Activated CD4-positive, alpha-beta T cell treated with anti-CD3 and anti-CD28 coated beads for 36 hours (primary cell): ENCODE data around the gene TAS2R41. TPM values are rescaled to one million over a fixed set of nuclear protein-coding genes. Genes with fewer than 3 reads are reported as not detected.

Experiments
- ATAC-seq: fragments of 200-7000 bp; cut with Tn5 transposase; one replicate; pipeline ENCODE4 v1.10.0; 2021; ENCODE audit warnings: mild to moderate bottlenecking, moderate library complexity
- CTCF ChIA-PET: fragments of 350-600 bp; sonication (Branson Sonifier 250); formaldehyde crosslinking; loops from one replicate; lab custom pipeline; 2021; ENCODE audit warnings: antibody characterized with exemption; lab: Charles Lee
- POLR2A ChIA-PET: fragments of 350-600 bp; sonication (Branson Sonifier 250); formaldehyde crosslinking; loops from one replicate; lab custom pipeline; 2021; ENCODE audit warnings: antibody characterized with exemption, inconsistent platforms; lab: Charles Lee
- DNase-seq: peaks from one replicate; pipeline ENCODE4 v3.0.0-alpha.2; 2020
- H3K27ac Mint-ChIP-seq: one replicate; pipeline ENCODE4 v1.8.0; 2021; ENCODE audit warnings: mixed read lengths
- H3K27me3 Mint-ChIP-seq: one replicate; pipeline ENCODE4 v1.8.0; 2021; ENCODE audit warnings: mixed read lengths
- H3K36me3 Mint-ChIP-seq: one replicate; pipeline ENCODE4 v1.8.0; 2021; ENCODE audit warnings: low read depth, mixed read lengths
- H3K4me1 Mint-ChIP-seq: one replicate; pipeline ENCODE4 v1.8.0; 2021; ENCODE audit warnings: mixed read lengths
- H3K4me3 Mint-ChIP-seq: one replicate; pipeline ENCODE4 v1.8.0; 2021; ENCODE audit warnings: mild to moderate bottlenecking, moderate library complexity, mixed read lengths
- H3K9me3 Mint-ChIP-seq: one replicate; pipeline ENCODE4 v1.8.0; 2021; ENCODE audit warnings: low read depth, mixed read lengths
- intact Hi-C, 2 experiments: fragments of 100-400 bp; cut with DNase I in 1 of 2; cut with micrococcal nuclease in 1 of 2; formaldehyde crosslinking; loops; one replicate each; pipeline versions ENCODE4 v1.14.2 to v1.15.1; 2022 to 2024; cut with DNase I, micrococcal nuclease
- total RNA-seq, 2 experiments: library from RNA; stranded (reverse); gene quantifications; one replicate each; pipeline ENCODE4 v1.2.3, GENCODE V29; 2021

TAS2R41 gene
- total RNA-seq, 2 experiments from 2014 or later = not detected

DNA sequence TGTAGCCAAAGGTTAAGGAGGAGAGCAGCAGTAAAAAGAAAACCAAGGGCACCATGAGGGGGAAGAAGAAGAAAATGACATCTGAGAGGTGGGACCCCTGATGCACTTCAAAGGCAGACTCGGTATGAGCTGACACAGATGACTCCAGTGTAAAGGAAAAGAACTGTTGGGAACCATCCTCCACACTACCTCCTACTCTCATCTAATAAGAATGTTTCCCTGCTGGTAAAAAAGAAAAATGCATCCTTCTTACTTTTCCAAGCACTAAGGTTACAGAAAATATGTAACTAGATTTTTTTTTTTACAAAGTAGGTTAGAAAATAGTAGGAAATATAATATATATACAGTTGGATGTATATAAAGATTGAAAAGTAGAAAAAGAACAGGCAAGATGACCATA lies 16.9 kb downstream of the TAS2R41 start:
- Mint-ChIP-seq H3K36me3 (peaks cover 6% of the 10 kb centered on the region), H3K27me3 (no peaks in the 10 kb centered on the region), H3K4me3 (no peak overlapping the region), H3K9me3 (no peaks in the 10 kb centered on the region), H3K4me1 (peaks cover 27% of the 10 kb centered on the region), H3K27ac (no peak overlapping the region)
- ChIA-PET CTCF (interaction anchor here (0.6 to 0.7 kb wide), 2 partner anchors 149 to 1341 kb away, joined by 3 to 5 read pairs; no protein-coding TSS in a partner anchor), POLR2A (no interaction called here)
- DNase-seq (no peak), ATAC-seq (no peak)
- intact Hi-C loops = loop anchor here in 1 of 2 experiments (5.0 kb wide), 1 partner anchor 252 kb away; no protein-coding TSS in a partner anchor

- Mint-ChIP-seq H3K4me3 (no peak overlapping the region), H3K27ac (peak overlapping the region; percentile 21), H3K27me3 (no peaks in the 10 kb centered on the region), H3K9me3 (no peaks in the 10 kb centered on the region), H3K4me1 (peaks cover 27% of the 10 kb centered on the region), H3K36me3 (peaks cover 6% of the 10 kb centered on the region)
- ChIA-PET POLR2A (no interaction called here), CTCF (no interaction called here)
- no peak for DNase-seq
- intact Hi-C loops = no loop called here
- ATAC-seq = no peak
Measured at GRCh38 chr7:143495851-143496250, 18.2 kb downstream of the TAS2R41 start.

- CTCF ChIA-PET = no interaction called here
- no peaks in the 10 kb centered on the region for H3K27me3 Mint-ChIP-seq
- peak overlapping the region; percentile 21 for H3K27ac Mint-ChIP-seq
- H3K9me3 Mint-ChIP-seq = no peaks in the 10 kb centered on the region
- peaks cover 27% of the 10 kb centered on the region for H3K4me1 Mint-ChIP-seq
- no peak for DNase-seq
- no peak for ATAC-seq
- intact Hi-C loops = no loop called here
- H3K4me3 Mint-ChIP-seq = no peak overlapping the region
- POLR2A ChIA-PET = no interaction called here
- H3K36me3 Mint-ChIP-seq = peaks cover 6% of the 10 kb centered on the region
Measured at GRCh38 chr7:143496263-143496662, 18.6 kb downstream of the TAS2R41 start.

DNA sequence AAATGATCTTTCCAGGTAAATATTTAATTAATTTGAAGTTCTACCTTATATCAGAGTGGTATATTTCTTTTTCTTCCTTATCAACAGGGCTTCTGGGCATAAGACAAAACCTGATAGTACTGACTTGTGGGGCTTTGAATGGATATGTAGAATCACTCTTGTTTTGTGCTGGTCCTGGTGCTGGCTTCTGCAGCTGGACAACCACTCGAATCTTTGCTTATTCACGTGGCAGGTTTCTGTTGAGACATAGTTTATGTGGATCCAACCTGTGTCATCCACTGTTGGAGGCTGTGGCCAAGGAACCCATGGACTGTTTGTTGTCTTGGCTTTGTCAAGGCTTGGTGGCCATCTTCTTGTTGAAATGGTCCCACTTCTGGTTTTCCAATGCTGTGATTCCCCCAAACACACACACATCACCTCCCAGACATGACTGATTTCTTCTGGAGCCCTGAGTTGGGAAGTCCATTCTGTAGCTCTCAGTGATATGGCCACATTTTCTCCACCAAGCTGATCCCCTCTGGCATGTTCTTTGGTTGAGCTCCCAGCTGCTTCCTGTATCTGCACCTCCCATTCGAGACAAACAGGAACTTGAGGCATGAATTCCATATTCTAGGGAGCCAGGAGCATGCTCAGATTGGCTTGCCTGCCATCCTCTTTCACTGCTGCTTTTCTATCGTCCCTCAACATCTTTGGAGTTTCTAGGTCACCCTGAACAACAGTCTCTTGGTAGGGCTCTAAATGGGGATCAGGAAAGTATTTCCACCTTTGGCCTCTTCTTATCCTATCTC lies 19.5 kb downstream of the TAS2R41 start:
- no peak for ATAC-seq
- no peak overlapping the region for H3K27ac Mint-ChIP-seq
- peaks cover 6% of the 10 kb centered on the region for H3K36me3 Mint-ChIP-seq
- H3K4me3 Mint-ChIP-seq = no peak overlapping the region
- H3K27me3 Mint-ChIP-seq = no peaks in the 10 kb centered on the region
- intact Hi-C loops = no loop called here
- H3K4me1 Mint-ChIP-seq = peaks cover 22% of the 10 kb centered on the region
- ChIA-PET POLR2A (no interaction called here), CTCF (no interaction called here)
- DNase-seq = no peak
- no peaks in the 10 kb centered on the region for H3K9me3 Mint-ChIP-seq

GRCh38 chr7:143499246-143499645 lies 21.6 kb downstream of the TAS2R41 start:
- Mint-ChIP-seq H3K9me3 (no peaks in the 10 kb centered on the region), H3K27ac (no peak overlapping the region), H3K27me3 (no peaks in the 10 kb centered on the region), H3K36me3 (peaks cover 6% of the 10 kb centered on the region), H3K4me1 (peaks cover 3% of the 10 kb centered on the region), H3K4me3 (no peak overlapping the region)
- DNase-seq = no peak
- intact Hi-C loops = no loop called here
- POLR2A ChIA-PET = no interaction called here
- CTCF ChIA-PET = interaction anchor here (1.2 kb wide), 1 partner anchor 15 kb away, joined by 5 read pairs; no protein-coding TSS in a partner anchor
- no peak for ATAC-seq

DNA sequence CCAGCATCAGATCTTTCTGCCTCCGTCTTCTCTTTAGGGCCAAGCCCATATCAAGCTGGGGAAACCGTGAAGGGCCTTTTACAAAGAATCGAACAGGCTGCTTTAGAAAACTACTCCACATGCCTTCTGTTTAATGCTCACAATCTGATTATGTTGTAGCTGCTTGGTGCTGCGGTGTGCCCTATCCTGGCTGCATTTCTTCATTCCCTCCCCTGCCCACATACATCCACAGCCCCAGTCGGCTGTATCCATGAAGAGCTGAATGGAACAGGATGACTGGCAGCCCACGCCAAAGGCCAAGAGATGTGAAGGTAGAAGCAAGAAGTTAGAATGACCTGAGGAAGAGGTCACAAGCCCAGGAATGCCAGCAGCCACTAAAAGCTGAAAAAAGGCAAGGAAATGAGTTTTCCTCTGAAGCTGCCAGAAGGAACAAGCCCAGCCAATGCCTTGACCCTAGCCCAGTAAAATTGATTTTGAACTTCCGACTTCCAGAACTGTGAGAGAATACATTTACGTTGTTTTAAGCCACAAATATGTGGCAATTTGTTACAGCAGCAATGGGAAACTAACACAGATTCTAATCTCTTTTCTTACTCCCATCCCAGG lies 22.2 kb downstream of the TAS2R41 start:
- Mint-ChIP-seq H3K36me3 (peaks cover 5% of the 10 kb centered on the region), H3K27me3 (no peaks in the 10 kb centered on the region), H3K4me3 (no peak overlapping the region), H3K9me3 (no peaks in the 10 kb centered on the region), H3K4me1 (no peaks in the 10 kb centered on the region), H3K27ac (no peak overlapping the region)
- intact Hi-C loops = no loop called here
- CTCF ChIA-PET = interaction anchor here (1.2 kb wide), 1 partner anchor 15 kb away, joined by 5 read pairs; no protein-coding TSS in a partner anchor
- ATAC-seq (no peak), DNase-seq (no peak)
- POLR2A ChIA-PET = no interaction called here

- DNase-seq = no peak
- peaks cover 4% of the 10 kb centered on the region for H3K9me3 Mint-ChIP-seq
- H3K27me3 Mint-ChIP-seq = no peaks in the 10 kb centered on the region
Measured at GRCh38 chr7:143503261-143503660, 25.6 kb downstream of the TAS2R41 start.

GRCh38 chr7:143504215-143504936 lies 26.7 kb downstream of the TAS2R41 start:
- H3K9me3 Mint-ChIP-seq = peaks cover 4% of the 10 kb centered on the region
- ATAC-seq (no peak), DNase-seq (no peak)
- intact Hi-C loops = no loop called here
- H3K27ac Mint-ChIP-seq = no peak overlapping the region
- ChIA-PET POLR2A (no interaction called here), CTCF (interaction anchor here (1.0 to 1.6 kb wide), 2 partner anchors 12 to 23 kb away, joined by 3 to 4 read pairs; no protein-coding TSS in a partner anchor)
- H3K4me3 Mint-ChIP-seq = no peak overlapping the region
- H3K36me3 Mint-ChIP-seq = peaks cover 5% of the 10 kb centered on the region
- peaks cover 23% of the 10 kb centered on the region for H3K4me1 Mint-ChIP-seq
- no peaks in the 10 kb centered on the region for H3K27me3 Mint-ChIP-seq

More at GRCh38 chr7:143503261-143503660, 25.6 kb downstream of the TAS2R41 start:
- ChIA-PET POLR2A (no interaction called here), CTCF (no interaction called here)
- H3K27ac Mint-ChIP-seq = no peak overlapping the region
- intact Hi-C loops = no loop called here
- H3K4me1 Mint-ChIP-seq = peaks cover 23% of the 10 kb centered on the region
- peaks cover 5% of the 10 kb centered on the region for H3K36me3 Mint-ChIP-seq
- no peak for ATAC-seq
- no peak overlapping the region for H3K4me3 Mint-ChIP-seq

- POLR2A ChIA-PET = no interaction called here
- no peaks in the 10 kb centered on the region for H3K27me3 Mint-ChIP-seq
- H3K27ac Mint-ChIP-seq = no peak overlapping the region
- no peak for ATAC-seq
- peaks cover 23% of the 10 kb centered on the region for H3K4me1 Mint-ChIP-seq
- H3K4me3 Mint-ChIP-seq = no peak overlapping the region
- DNase-seq = no peak
- intact Hi-C loops = loop anchor here in 1 of 2 experiments (5.0 kb wide), 1 partner anchor 263 kb away; no protein-coding TSS in a partner anchor
- CTCF ChIA-PET = interaction anchor here (1.0 to 1.6 kb wide), 2 partner anchors 12 to 24 kb away, joined by 3 to 4 read pairs; no protein-coding TSS in a partner anchor
- peaks cover 4% of the 10 kb centered on the region for H3K9me3 Mint-ChIP-seq
- peaks cover 5% of the 10 kb centered on the region for H3K36me3 Mint-ChIP-seq
Measured at GRCh38 chr7:143504937-143505297, 27.2 kb downstream of the TAS2R41 start.

DNA sequence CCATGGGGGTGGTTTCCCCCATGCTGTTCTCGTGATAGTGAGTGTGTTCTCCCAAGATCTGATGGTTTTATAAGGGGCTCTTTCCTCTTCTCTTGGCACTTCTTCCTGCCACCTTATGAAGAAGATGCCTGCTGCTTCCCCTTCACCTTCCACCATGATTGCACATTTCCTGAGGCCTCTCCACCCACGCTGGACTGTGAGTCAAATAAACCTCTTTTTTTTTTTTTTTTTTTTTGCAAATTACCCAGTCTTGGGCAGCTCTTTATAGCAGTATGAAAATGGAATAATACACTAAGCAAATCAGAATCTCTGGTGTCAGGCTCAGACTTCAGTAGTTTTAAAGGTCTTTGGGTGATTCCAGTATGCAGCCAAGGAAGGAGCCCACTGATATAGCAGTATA lies 28.2 kb downstream of the TAS2R41 start:
- ATAC-seq (peak; percentile 63), DNase-seq (peak; percentile 41)
- Mint-ChIP-seq H3K36me3 (peaks cover 5% of the 10 kb centered on the region), H3K27me3 (no peaks in the 10 kb centered on the region), H3K4me3 (no peak overlapping the region), H3K9me3 (peaks cover 4% of the 10 kb centered on the region), H3K4me1 (peaks cover 23% of the 10 kb centered on the region), H3K27ac (no peak overlapping the region)
- CTCF ChIA-PET = interaction anchor here (1.6 kb wide), 1 partner anchor 25 kb away, joined by 3 read pairs; no protein-coding TSS in a partner anchor
- intact Hi-C loops = loop anchor here in 1 of 2 experiments (5.0 kb wide), 1 partner anchor 264 kb away; no protein-coding TSS in a partner anchor
- POLR2A ChIA-PET = no interaction called here

- POLR2A ChIA-PET = no interaction called here
- Mint-ChIP-seq H3K4me3 (no peak overlapping the region), H3K36me3 (peaks cover 5% of the 10 kb centered on the region), H3K27me3 (no peaks in the 10 kb centered on the region), H3K9me3 (peaks cover 4% of the 10 kb centered on the region), H3K27ac (peak overlapping the region; percentile 52), H3K4me1 (peaks cover 23% of the 10 kb centered on the region)
- ATAC-seq (peak; percentile 45), DNase-seq (peak; percentile 11)
- intact Hi-C loops = loop anchor here in 1 of 2 experiments (5.0 kb wide), 1 partner anchor 265 kb away; no protein-coding TSS in a partner anchor
- CTCF ChIA-PET = interaction anchor here (1.1 kb wide), 1 partner anchor 26 kb away, joined by 3 read pairs; no protein-coding TSS in a partner anchor
Measured at GRCh38 chr7:143507094-143507518, 29.4 kb downstream of the TAS2R41 start.
